ENCODE measurements around the gene SHTN1.

- TF ChIP-seq CTCF (IDR thresholded peaks at IDR 0.05) (no peak), POLR2A (IDR thresholded peaks at IDR 0.05) (no peak)
These were observed 6.8 kb downstream of the SHTN1 start for GRCh38 chr10:116998172-116998571.
